GM06990 (cell line): ENCODE measurements around the gene CLPTM1L.

Source experiments
- DNase-seq: peaks from one replicate; pipeline ENCODE4 v3.0.0-alpha.2; 2011; ENCODE audit not compliant: insufficient read length; ENCODE audit errors: extremely low read depth
- H3K27me3 ChIP-seq: replicated peaks from 2 replicates; pipeline ENCODE4 v1.6.0; 2011; ENCODE audit warnings: low read length; ENCODE audit not compliant: control insufficient read depth, insufficient read depth
- H3K36me3 ChIP-seq: 2 replicates; pipeline ENCODE4 v1.5.1; 2011; ENCODE audit warnings: low read length; ENCODE audit not compliant: control insufficient read depth, insufficient read depth
- H3K4me3 ChIP-seq: replicated peaks from 2 replicates; pipeline ENCODE4 v1.5.1; 2011; ENCODE audit warnings: low read depth, mild to moderate bottlenecking, control low read depth, low read length
- TF ChIP-seq, protein P1 (sequence below): IDR thresholded peaks from 2 replicates; pipeline ENCODE4 v1.5.1; 2011; ENCODE audit warnings: low read length, control low read depth, mild to moderate bottlenecking, inconsistent platforms; ENCODE audit not compliant: insufficient read depth, poor library complexity, severe bottlenecking

The CLPTM1L gene

DNA sequence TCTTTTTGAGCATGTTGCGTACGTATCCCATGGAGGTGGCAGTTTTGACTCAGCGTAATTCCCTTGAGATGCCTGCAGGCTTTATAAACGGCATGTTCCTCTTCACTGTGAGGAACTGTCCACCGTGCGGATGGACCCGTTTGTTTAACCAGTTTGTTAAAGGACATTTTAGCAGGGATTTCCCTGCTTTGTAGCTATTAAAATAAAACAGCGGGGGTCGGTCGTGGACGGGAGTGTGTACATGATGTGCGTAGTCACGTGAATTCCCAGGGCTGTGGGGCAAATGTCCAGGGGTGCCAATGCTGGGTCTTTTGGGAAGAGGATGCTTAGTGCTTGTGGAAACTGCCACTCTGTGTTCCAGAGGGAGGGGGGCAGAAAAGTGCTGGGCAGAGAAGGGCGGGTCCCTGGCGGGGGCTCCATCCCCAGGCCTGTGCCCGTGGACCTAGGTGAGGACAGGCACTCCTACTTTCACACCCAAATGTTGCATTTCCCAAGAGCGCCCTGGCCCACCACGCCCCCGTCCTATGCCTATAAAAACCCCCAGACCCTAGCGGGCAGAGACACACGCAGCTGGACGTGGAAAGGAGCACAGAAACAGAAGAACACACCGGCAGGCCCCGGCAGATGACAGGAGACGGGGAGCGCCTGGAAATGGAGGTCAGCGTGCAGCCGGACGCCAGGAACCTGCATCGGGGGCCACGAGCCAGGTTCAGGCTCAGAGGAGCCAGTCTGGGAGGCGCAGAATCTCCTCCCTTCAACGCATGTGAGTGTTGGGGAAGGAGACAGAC lies 46.0 kb downstream of the CLPTM1L start:
- Histone ChIP-seq H3K36me3 (no peaks in the 10 kb centered on the region), H3K27me3 (no peaks in the 10 kb centered on the region; the same call in 1 of the 2 replicates), H3K4me3 (no peak overlapping the region)
- TF ChIP-seq, protein P1, sequence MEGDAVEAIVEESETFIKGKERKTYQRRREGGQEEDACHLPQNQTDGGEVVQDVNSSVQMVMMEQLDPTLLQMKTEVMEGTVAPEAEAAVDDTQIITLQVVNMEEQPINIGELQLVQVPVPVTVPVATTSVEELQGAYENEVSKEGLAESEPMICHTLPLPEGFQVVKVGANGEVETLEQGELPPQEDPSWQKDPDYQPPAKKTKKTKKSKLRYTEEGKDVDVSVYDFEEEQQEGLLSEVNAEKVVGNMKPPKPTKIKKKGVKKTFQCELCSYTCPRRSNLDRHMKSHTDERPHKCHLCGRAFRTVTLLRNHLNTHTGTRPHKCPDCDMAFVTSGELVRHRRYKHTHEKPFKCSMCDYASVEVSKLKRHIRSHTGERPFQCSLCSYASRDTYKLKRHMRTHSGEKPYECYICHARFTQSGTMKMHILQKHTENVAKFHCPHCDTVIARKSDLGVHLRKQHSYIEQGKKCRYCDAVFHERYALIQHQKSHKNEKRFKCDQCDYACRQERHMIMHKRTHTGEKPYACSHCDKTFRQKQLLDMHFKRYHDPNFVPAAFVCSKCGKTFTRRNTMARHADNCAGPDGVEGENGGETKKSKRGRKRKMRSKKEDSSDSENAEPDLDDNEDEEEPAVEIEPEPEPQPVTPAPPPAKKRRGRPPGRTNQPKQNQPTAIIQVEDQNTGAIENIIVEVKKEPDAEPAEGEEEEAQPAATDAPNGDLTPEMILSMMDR = no peak
- DNase-seq = no peak

DNA sequence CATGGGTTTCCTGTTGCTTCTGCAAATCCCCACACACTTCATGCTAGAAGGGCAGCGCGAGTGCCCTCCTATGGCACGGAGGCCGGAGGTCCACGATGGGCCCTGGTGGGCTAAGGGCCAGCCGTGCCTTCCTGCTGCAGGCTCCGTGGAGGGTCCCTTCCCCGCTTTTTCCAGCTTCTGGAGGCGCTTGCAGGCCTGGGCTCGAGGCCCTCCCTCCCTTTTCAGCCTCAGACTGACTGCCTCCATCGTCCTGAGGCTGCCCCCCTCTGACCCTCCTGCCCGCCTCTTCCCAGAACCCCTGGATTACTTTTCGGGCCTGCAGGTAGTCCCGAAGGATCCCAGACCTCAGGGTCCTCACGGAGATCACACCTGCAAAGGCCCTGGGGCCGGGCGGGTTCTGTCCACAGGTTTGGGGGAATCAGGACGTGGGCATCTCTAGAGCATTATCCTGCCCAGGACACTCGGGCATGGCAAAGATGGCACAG lies 46.8 kb downstream of the CLPTM1L start:
- Histone ChIP-seq H3K4me3 (no peak overlapping the region), H3K27me3 (no peaks in the 10 kb centered on the region; the same call in 1 of the 2 replicates), H3K36me3 (no peaks in the 10 kb centered on the region)
- no peak for DNase-seq
- TF ChIP-seq, protein P1 = no peak

DNA sequence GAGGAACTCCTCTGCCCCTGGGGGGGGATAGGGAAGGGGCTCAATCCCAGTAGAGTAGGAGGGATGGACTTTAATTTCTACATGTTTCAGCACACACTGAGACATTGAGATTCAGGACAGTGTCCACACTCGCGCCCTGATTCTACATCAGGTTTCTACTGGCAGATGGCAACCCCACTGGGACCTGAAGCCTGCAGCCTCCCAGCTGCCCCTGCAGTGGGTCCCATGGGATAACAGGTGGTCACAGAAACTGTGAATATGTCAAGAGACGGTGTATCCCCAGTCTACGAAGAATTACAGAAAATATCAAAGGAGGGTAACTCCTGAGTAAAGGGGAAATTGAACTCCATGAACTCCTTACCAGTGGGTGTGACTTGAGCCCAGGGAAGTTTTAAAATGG lies 47.7 kb downstream of the CLPTM1L start:
- Histone ChIP-seq H3K4me3 (no peak overlapping the region), H3K36me3 (no peaks in the 10 kb centered on the region), H3K27me3 (no peaks in the 10 kb centered on the region; the same call in 1 of the 2 replicates)
- TF ChIP-seq, protein P1 = no peak
- DNase-seq = no peak

DNA sequence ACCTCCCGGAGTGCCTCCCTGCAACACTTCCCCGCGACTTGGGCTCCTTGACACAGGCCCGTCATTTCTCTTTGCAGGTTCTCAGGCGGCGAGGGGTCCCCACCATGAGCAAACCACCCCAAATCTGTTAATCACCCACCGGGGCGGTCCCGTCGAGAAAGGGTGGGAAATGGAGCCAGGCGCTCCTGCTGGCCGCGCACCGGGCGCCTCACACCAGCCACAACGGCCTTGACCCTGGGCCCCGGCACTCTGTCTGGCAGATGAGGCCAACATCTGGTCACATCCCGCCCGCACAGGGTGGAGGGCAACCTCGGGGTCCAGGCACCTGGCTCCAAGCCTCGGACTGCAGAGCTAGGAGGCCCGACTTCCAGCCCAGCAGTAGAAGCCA lies 49.3 kb downstream of the CLPTM1L start:
- Histone ChIP-seq H3K27me3 (no peaks in the 10 kb centered on the region; the same call in 1 of the 2 replicates), H3K4me3 (no peak overlapping the region), H3K36me3 (no peaks in the 10 kb centered on the region)
- DNase-seq = no peak
- TF ChIP-seq, protein P1 = no peak

DNA sequence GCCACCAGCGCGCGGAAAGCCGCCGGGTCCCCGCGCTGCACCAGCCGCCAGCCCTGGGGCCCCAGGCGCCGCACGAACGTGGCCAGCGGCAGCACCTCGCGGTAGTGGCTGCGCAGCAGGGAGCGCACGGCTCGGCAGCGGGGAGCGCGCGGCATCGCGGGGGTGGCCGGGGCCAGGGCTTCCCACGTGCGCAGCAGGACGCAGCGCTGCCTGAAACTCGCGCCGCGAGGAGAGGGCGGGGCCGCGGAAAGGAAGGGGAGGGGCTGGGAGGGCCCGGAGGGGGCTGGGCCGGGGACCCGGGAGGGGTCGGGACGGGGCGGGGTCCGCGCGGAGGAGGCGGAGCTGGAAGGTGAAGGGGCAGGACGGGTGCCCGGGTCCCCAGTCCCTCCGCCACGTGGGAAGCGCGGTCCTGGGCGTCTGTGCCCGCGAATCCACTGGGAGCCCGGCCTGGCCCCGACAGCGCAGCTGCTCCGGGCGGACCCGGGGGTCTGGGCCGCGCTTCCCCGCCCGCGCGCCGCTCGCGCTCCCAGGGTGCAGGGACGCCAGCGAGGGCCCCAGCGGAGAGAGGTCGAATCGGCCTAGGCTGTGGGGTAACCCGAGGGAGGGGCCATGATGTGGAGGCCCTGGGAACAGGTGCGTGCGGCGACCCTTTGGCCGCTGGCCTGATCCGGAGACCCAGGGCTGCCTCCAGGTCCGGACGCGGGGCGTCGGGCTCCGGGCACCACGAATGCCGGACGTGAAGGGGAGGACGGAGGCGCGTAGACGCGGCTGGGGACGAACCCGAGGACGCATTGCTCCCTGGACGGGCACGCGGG lies 49.9 kb downstream of the CLPTM1L start, which contains the start of gene TERT:
Gene TERT, minus strand, starts transcription at position 234 of the 815 bp plus-strand sequence. Its CDS starts 79 bp downstream, at position 155.
- no peak within 1 kb of the TSS for H3K4me3 ChIP-seq
- TF ChIP-seq, protein P1 = no peak
- DNase-seq = peak; percentile 87
- no peaks in the 10 kb centered on the region for H3K36me3 ChIP-seq
- no peaks in the 10 kb centered on the region; the same call in 1 of the 2 replicates for H3K27me3 ChIP-seq
